ENCODE results near the gene DNAJC21.

Gene DNAJC21

GRCh38 chr5:34895641-34896419 is 33.5 kb upstream of the DNAJC21 start:
- no peak for TF ChIP-seq CTCF (IDR thresholded peaks at IDR 0.05)

- TF ChIP-seq CTCF (IDR thresholded peaks at IDR 0.05): no peak
These were observed 31.7 kb upstream of the DNAJC21 start for GRCh38 chr5:34897646-34898045.

GRCh38 chr5:34898258-34898895 is 31.0 kb upstream of the DNAJC21 start:
- peak; percentile 89 for TF ChIP-seq CTCF (IDR thresholded peaks at IDR 0.05)

DNA sequence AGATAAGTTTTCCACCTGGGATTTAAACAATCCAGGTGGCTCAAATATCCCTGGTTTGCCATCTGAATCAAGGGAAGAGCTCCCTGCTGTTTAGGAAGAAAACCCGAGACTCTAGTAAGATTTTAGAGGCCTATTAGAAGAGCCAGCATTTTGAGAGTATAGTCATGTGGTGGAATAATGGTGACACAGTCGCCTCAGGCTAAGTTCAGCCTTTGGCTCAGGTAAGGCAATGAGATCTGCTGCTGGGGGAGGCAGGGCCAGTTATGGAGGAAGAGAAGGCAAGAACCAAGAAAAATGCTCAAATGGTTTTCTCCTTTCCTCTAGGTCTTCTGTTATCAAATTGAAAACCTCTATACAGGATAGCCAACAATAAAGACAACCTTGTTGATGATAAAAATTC is 30.3 kb upstream of the DNAJC21 start:
- TF ChIP-seq CTCF (IDR thresholded peaks at IDR 0.05): no peak

DNA sequence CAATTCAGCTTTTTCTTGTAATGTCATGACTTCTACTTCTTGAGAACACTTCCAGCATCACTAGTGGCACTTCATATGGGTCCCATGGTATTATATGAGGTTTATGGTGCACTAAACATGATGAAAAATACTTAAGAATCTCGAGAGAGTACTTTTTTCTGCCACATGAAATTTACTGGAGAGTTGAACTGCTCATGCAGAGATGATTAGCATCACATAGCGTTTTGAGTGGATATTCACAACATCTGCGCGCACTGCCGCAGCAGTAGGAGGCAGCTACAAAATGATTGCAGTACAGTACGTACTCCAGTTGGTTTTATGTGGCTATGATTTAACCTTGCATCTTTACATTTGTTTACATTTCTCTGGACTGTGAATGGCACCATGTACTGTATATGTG is 28.7 kb upstream of the DNAJC21 start:
- no peak for TF ChIP-seq CTCF (IDR thresholded peaks at IDR 0.05)

DNA sequence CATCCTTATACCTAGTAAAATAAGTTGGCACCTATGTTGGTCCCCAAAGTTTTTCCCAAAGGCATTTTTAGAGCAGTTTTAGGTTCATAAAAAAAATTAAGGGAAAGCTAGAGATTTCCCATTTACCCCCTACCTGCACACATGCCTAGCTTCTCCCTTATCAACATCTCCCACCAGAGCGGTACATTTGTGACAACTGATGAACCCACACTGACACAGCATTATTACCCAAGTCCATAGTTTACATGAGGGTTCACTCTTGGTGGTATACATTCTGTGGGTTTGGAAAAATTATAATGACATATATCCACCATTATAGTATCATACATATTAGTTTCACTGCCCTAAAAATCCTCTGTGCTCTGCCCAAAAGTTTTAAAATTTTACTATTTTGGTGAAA is 26.1 kb upstream of the DNAJC21 start:
- no peak for TF ChIP-seq CTCF (IDR thresholded peaks at IDR 0.05)

DNA sequence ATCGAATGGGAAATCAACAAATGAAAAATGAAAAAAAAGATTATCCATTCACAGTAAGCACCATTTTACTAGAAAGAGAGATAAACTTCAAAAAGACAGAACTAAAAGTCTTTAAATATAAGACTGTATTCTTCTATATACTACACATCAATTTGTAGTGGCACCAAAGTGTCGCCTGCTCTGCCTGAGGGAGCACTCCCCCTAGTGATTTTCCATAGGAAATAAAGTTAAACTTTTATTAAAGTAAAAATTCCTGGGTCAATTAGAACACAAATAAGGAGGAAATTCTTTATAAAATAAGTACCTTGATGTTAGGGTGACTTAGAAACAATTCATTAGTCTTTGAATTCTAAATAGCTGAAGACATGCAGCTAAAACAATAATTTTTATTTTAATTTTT is 23.8 kb upstream of the DNAJC21 start:
- peak; percentile 66 for TF ChIP-seq CTCF (IDR thresholded peaks at IDR 0.05)
